Adipose tissue (tissue), 3 donors: ENCODE data around the gene SERPINB3. TPM values are rescaled to one million over a fixed set of nuclear protein-coding genes. Genes with fewer than 3 reads are reported as not detected.

ENCODE experiments used
- polyA plus RNA-seq, 3 donors: library from polyadenylated mRNA; stranded (reverse); fragments of 200-250 nt; gene quantifications; one replicate each; pipeline ENCODE4 v1.2.3, GENCODE V29; 2013
- donor health status: healthy with polysubstance abuse.
- donor health status: Bipolar disorder and iron deficiency.
- donor health status: healthy.

SERPINB3 gene
- polyA plus RNA-seq, 3 donors: 0.08 to 1.1 TPM; not detected in 1

Other genes with a start within 250 kb of the SERPINB3 start
- gene VPS4B, start 239.4 kb downstream of the SERPINB3 start, polyA plus RNA-seq: 10 to 100 TPM; 10.8 to 23.6 (median 17.5) TPM
- under 1 TPM in 1 of 3 donors, not detected in 2; 0.22 TPM for gene SERPINB5, start 184.9 kb downstream of the SERPINB3 start, polyA plus RNA-seq
- not detected for gene SERPINB12, start 119.5 kb downstream of the SERPINB3 start, polyA plus RNA-seq
- under 1 TPM in 1 of 3 donors, not detected in 2; 0.21 TPM for gene SERPINB13, start 74.5 kb downstream of the SERPINB3 start, polyA plus RNA-seq
- under 1 TPM in 1 of 3 donors, not detected in 2; 0.16 TPM for gene SERPINB4, start 17.6 kb downstream of the SERPINB3 start, polyA plus RNA-seq
- not detected for gene SERPINB11, start 41.1 kb upstream of the SERPINB3 start, polyA plus RNA-seq
- gene SERPINB7, start 113.5 kb upstream of the SERPINB3 start, polyA plus RNA-seq: 1 to 10 TPM in 1 of 3 donors, under 1 TPM in 1, not detected in 1; 0.36 to 2.5 TPM
- gene SERPINB2, start 225.8 kb upstream of the SERPINB3 start, polyA plus RNA-seq: 100 to 1,000 TPM in 1 of 3 donors, 1 to 10 TPM in 1, under 1 TPM in 1; 0.18 to 206 (median 3.9) TPM
- under 1 TPM in 2 of 3 donors, not detected in 1; 0.27 to 0.90 TPM for gene SERPINB10, start 246.1 kb upstream of the SERPINB3 start, polyA plus RNA-seq